ENCODE results near the gene CDH4. TPM values are rescaled to one million over a fixed set of nuclear protein-coding genes. Genes with fewer than 3 reads are reported as not detected.

CDH4 gene
- total RNA-seq, 6 donors from 2014 or later = 0.20 to 1.0 (median 0.40) TPM; not detected in 1

- Histone ChIP-seq H3K4me3 (no peak overlapping the region), H3K27ac (no peak overlapping the region), H3K27me3 (no peaks in the 10 kb centered on the region), H3K4me1 (peaks cover 0 to 7% (median 0%) of the 10 kb centered on the region in 4 donors), H3K9me3 (no peaks in the 10 kb centered on the region), H3K36me3 (no peaks in the 10 kb centered on the region)
- 56 to 89% methylated on average over 1 to 7 of the region's 7 CpGs for WGBS, 2 donors
- DNase-seq (no peak), ATAC-seq (ENCODE audit: low FRiP score in 2 of 2) (no peak)
- TF ChIP-seq POLR2AphosphoS5 (IDR thresholded peaks at IDR 0.05) (no peak), EP300 (IDR thresholded peaks at IDR 0.05) (no peak), CTCF (IDR thresholded peaks at IDR 0.05) (no peak), POLR2A (IDR thresholded peaks at IDR 0.05) (no peak)
These were observed 583.2 kb downstream of the CDH4 start for GRCh38 chr20:61835301-61835700.

- no peaks in the 10 kb centered on the region for H3K9me3 ChIP-seq
- H3K4me3 ChIP-seq = no peak overlapping the region
- H3K27ac ChIP-seq = no peak overlapping the region
- DNase-seq (no peak), ATAC-seq (ENCODE audit: low FRiP score in 2 of 2) (no peak)
- 85 to 92% methylated on average over 4 to 16 of the region's 16 CpGs for WGBS, 2 donors
- H3K27me3 ChIP-seq = no peaks in the 10 kb centered on the region
- TF ChIP-seq CTCF (IDR thresholded peaks at IDR 0.05) (no peak), POLR2AphosphoS5 (IDR thresholded peaks at IDR 0.05) (no peak), EP300 (IDR thresholded peaks at IDR 0.05) (no peak), POLR2A (IDR thresholded peaks at IDR 0.05) (no peak)
- peaks cover 0 to 7% (median 0%) of the 10 kb centered on the region in 4 donors for H3K4me1 ChIP-seq
- no peaks in the 10 kb centered on the region for H3K36me3 ChIP-seq
These were observed 583.8 kb downstream of the CDH4 start for GRCh38 chr20:61835791-61836350.

DNA sequence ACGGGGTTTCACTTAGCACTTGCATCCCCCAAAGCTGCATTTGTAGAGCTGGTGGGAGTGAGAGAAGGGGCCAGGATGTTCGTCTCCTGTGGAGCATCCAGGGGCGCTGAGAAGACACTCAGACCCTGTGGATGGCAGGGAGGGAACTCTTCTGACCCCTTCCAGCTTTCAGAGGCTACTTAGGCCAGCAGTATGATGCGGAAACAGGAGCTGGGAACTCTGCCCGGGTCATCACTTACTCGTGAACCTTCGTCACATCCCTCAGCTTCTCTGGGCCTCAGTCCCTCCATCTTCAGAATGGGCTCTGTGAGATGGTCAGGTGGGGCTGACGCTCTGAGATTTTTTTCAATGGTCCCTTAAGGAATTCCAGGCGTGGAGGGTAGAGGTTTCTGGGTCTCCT, 585.1 kb downstream of the CDH4 start:
- no peaks in the 10 kb centered on the region for H3K36me3 ChIP-seq
- H3K9me3 ChIP-seq = no peaks in the 10 kb centered on the region
- 57 to 79% methylated on average over 7 to 9 of the region's 9 CpGs for WGBS, 2 donors
- no peak for TF ChIP-seq POLR2A (IDR thresholded peaks at IDR 0.05)
- TF ChIP-seq POLR2AphosphoS5 (IDR thresholded peaks at IDR 0.05) = no peak
- TF ChIP-seq CTCF (IDR thresholded peaks at IDR 0.05) = no peak
- TF ChIP-seq EP300 (IDR thresholded peaks at IDR 0.05) = no peak
- DNase-seq (no peak), ATAC-seq (ENCODE audit: low FRiP score in 2 of 2) (no peak)
- H3K27me3 ChIP-seq = no peaks in the 10 kb centered on the region
- peaks cover 0 to 7% (median 0%) of the 10 kb centered on the region in 4 donors for H3K4me1 ChIP-seq
- H3K4me3 ChIP-seq = no peak overlapping the region
- H3K27ac ChIP-seq = no peak overlapping the region

DNA sequence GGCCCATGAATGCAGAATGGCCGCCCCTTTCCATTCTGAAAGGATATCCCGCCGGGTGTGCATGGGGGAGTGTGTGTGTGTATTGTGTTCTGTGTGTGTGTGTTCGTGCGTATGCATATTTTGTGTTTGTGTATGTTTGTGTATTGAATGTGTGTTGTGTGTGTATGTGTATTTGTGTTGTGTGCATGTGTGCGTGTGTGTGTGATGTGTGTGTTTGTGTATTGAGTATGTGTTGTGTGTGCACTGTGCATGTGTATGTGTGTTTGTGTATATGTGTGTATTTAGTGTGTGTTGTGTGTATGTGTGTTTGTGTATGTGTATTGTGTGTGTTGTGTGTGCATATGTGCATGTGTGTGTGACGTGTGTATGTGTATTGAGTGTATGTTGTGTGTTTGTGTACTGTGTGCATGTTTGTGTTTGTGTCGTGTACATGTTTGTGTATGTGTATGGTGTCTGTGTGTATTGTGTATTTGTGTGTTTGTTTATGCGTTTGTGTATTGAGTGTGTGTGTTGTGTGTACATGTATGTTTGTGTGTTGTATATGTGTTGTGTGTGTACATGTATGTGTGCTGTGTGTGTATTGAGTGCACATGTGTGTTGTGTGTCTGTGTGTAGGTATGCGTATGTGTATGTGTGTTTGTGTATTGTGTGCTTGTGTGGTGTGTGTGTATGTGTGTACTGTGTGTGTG, 587.3 kb downstream of the CDH4 start:
- DNase-seq (no peak), ATAC-seq (ENCODE audit: low FRiP score in 2 of 2) (no peak)
- TF ChIP-seq POLR2AphosphoS5 (IDR thresholded peaks at IDR 0.05) (no peak), POLR2A (IDR thresholded peaks at IDR 0.05) (no peak), EP300 (IDR thresholded peaks at IDR 0.05) (no peak), CTCF (IDR thresholded peaks at IDR 0.05) (no peak)
- Histone ChIP-seq H3K4me3 (no peak overlapping the region), H3K36me3 (no peaks in the 10 kb centered on the region), H3K9me3 (no peaks in the 10 kb centered on the region), H3K27ac (no peak overlapping the region), H3K4me1 (peaks cover 0 to 7% (median 0%) of the 10 kb centered on the region in 4 donors), H3K27me3 (no peaks in the 10 kb centered on the region)
- 87 to 91% methylated on average over 10 of the region's 10 CpGs for WGBS, 2 donors

Data from upper lobe of left lung (tissue), 6 donors.